NB4 (cell line): ENCODE measurements around the gene TMCC1.

Experiments
- POLR2A ChIP-seq: IDR thresholded peaks from 2 replicates; pipeline ENCODE4 v1.6.1; 2011; ENCODE audit warnings: mild to moderate bottlenecking; ENCODE audit not compliant: insufficient read length; ENCODE audit errors: extremely low read depth
- TF ChIP-seq, protein P1 (sequence below): IDR thresholded peaks from one replicate; pipeline ENCODE4 v1.5.1; 2012; ENCODE audit warnings: low read depth, low read length
- TF ChIP-seq, protein P2 (sequence below): IDR thresholded peaks from 2 replicates; pipeline ENCODE4 v1.6.1; 2011; ENCODE audit warnings: low read depth, low read length

DNA sequence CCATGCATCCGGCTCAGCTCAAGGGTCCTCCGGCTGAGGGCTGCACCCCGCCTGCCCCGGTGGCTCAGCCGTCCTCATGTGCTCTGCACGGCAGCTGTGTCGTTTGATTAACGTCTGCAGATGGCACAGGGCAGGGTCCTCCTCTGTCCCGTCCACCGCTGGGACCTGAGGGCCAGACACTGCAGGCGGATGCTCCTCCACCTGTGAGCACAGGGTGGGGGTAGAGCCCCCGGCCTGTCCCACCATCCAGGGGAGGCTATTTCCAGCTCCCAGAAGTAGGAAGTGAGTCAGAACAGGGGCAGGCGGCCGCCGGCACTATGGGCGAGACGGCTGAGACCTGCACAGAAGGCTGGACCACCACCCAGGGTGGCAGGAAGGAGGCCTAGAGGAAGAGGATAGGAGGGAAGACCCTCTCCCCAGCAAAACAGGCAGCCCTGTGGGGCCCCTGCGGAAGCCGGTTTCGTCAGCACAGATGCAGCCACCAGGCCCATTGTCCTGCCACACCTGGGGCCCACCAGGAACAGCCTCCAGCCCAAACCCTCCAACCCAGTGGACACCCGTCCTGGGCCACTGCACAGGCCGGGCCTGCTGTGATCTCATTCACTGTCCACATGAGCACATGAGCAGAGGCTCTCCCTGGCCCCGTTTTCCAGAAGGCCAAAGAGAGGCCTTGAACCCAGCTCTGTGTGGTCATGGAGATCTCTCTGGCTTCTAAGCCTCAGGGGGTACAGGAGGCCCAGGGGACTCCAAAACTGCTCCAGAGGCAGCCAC lies 274.4 kb downstream of the TMCC1 start:
- TF ChIP-seq, protein P1, sequence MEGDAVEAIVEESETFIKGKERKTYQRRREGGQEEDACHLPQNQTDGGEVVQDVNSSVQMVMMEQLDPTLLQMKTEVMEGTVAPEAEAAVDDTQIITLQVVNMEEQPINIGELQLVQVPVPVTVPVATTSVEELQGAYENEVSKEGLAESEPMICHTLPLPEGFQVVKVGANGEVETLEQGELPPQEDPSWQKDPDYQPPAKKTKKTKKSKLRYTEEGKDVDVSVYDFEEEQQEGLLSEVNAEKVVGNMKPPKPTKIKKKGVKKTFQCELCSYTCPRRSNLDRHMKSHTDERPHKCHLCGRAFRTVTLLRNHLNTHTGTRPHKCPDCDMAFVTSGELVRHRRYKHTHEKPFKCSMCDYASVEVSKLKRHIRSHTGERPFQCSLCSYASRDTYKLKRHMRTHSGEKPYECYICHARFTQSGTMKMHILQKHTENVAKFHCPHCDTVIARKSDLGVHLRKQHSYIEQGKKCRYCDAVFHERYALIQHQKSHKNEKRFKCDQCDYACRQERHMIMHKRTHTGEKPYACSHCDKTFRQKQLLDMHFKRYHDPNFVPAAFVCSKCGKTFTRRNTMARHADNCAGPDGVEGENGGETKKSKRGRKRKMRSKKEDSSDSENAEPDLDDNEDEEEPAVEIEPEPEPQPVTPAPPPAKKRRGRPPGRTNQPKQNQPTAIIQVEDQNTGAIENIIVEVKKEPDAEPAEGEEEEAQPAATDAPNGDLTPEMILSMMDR: no peak
- no peak for TF ChIP-seq POLR2A
- TF ChIP-seq, protein P2, sequence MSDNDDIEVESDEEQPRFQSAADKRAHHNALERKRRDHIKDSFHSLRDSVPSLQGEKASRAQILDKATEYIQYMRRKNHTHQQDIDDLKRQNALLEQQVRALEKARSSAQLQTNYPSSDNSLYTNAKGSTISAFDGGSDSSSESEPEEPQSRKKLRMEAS: no peak
